ENCODE measurements around the gene ADCYAP1R1.

GRCh38 chr7:31091924-31092434 lies 39.9 kb downstream of the ADCYAP1R1 start:
- TF ChIP-seq POLR2A (IDR thresholded peaks at IDR 0.05; ENCODE audit: low read depth, low read length) = no peak
- TF ChIP-seq POLR2AphosphoS5 (IDR thresholded peaks at IDR 0.05; ENCODE audit: low read depth, low read length) = no peak
- TF ChIP-seq TAF1 (IDR thresholded peaks at IDR 0.05; ENCODE audit: low read depth, low read length) = no peak
- no peak for TF ChIP-seq SPI1 (IDR thresholded peaks at IDR 0.05; ENCODE audit: low read depth, low read length)
- no peak for TF ChIP-seq PAX5 (IDR thresholded peaks at IDR 0.05; ENCODE audit: insufficient read depth, low read length, severe bottlenecking)
